Ovary (tissue), 9 donors: Measurements from ENCODE around the gene CCDC86. TPM values are rescaled to one million over a fixed set of nuclear protein-coding genes. Genes with fewer than 3 reads are reported as not detected.

Experiments
- DNase-seq, 5 donors: peaks; one replicate each; pipeline ENCODE4 v3.0.0-alpha.2; 2019 to 2020
- H3K27ac ChIP-seq, 2 donors: fragments of 200-600 bp; one replicate each; pipeline versions ENCODE4 v1.5.1 to v1.8.0; 2019 to 2022
- H3K27me3 ChIP-seq: fragments of 200-600 bp; one replicate; pipeline ENCODE4 v1.8.0; 2022
- H3K36me3 ChIP-seq: fragments of 200-600 bp; sonication (generic); one replicate; pipeline ENCODE4 v1.5.1; 2019
- H3K4me1 ChIP-seq: one replicate; pipeline ENCODE4 v1.8.1; 2013; ENCODE audit warnings: mild to moderate bottlenecking, moderate library complexity; ENCODE audit not compliant: insufficient read depth
- H3K4me3 ChIP-seq: fragments of 200-600 bp; sonication (generic); one replicate; pipeline ENCODE4 v1.5.1; 2017
- H3K9me3 ChIP-seq, 2 donors: fragments of 200-600 bp in 1 of 2; sonication (generic) in 1 of 2; one replicate each; pipeline versions ENCODE4 v1.5.1 to v1.8.1; 2013 to 2019; ENCODE audit warnings: mild to moderate bottlenecking in 1 of 2, moderate library complexity in 1 of 2
- EP300 ChIP-seq: sonication (generic); formaldehyde crosslinking; IDR thresholded peaks from one replicate; pipeline ENCODE4 v1.6.1; 2017; ENCODE audit warnings: antibody characterized with exemption
- POLR2A ChIP-seq: fragments of 450-650 bp; IDR thresholded peaks from one replicate; pipeline ENCODE4 v1.6.1; 2017; ENCODE audit warnings: antibody characterized with exemption, mild to moderate bottlenecking, moderate library complexity
- WGBS, 3 donors: extraction: QIAGEN DNeasy Blood & Tissue Kit in 1 of 3; methylation state at CpG; one replicate each; pipeline versions ENCODE4 v1.1.5 to v1.1.7; 2013 to 2017; 5-methylcytosine and 5-hydroxymethylcytosine counted together
- intact Hi-C, 4 donors: fragments of 100-400 bp; cut with DNase I; formaldehyde crosslinking; loops; one replicate each; pipeline versions ENCODE4 v1.11.0 to v1.15.1; 2022 to 2023
- polyA plus RNA-seq, 2 donors: library from polyadenylated mRNA; stranded (reverse); fragments of 200-250 nt in 1 of 2; fragments of 350-450 nt in 1 of 2; fragmentation: Illumina TruSeq in 1 of 2; extraction: RNeasy Lipid Tissue Mini Kit (QIAGEN cat#74804) in 1 of 2; gene quantifications; one replicate each; pipeline ENCODE4 v1.2.3, GENCODE V29; 2013 to 2014
- total RNA-seq, 7 donors: library from RNA; depleted of rRNA in 2 of 7; stranded (reverse); fragments of >200 nt in 2 of 7; fragmentation: NEBNext Ultra II Directional in 3 of 7; extraction: Animal tissue kit (Norgen Biotek cat#: 25700) in 3 of 7; gene quantifications; one replicate each; pipeline versions ENCODE4 v1.1.0 to v1.2.4, GENCODE V29; 2016 to 2023
- TF ChIP-seq, protein P1 (sequence below), 3 donors: fragments of 450-650 bp in 2 of 3; fragments of 200-600 bp in 1 of 3; IDR thresholded peaks; one replicate each; pipeline versions ENCODE4 v1.5.1 to v1.8.0; 2016 to 2022; ENCODE audit warnings: antibody characterized with exemption in 3 of 3, mild to moderate bottlenecking in 1 of 3
- donor health status: DM: no; HTN: no; CAD: no; lungs with moderate emphysema.
- donor health status: DM: no; HTN: no; CAD: no.
- donor health status: Bipolar disorder and iron deficiency.
- donor health status: DM: yes; HTN: yes; CAD: no.
- donor health status: DM: no; HTN: no; CAD: no.
- donor health status: DM: yes; HTN: yes; CAD: no.

CCDC86 gene
- total and polyA plus RNA-seq, 9 donors: 7.0 to 32.9 (median 19.8) TPM

DNA sequence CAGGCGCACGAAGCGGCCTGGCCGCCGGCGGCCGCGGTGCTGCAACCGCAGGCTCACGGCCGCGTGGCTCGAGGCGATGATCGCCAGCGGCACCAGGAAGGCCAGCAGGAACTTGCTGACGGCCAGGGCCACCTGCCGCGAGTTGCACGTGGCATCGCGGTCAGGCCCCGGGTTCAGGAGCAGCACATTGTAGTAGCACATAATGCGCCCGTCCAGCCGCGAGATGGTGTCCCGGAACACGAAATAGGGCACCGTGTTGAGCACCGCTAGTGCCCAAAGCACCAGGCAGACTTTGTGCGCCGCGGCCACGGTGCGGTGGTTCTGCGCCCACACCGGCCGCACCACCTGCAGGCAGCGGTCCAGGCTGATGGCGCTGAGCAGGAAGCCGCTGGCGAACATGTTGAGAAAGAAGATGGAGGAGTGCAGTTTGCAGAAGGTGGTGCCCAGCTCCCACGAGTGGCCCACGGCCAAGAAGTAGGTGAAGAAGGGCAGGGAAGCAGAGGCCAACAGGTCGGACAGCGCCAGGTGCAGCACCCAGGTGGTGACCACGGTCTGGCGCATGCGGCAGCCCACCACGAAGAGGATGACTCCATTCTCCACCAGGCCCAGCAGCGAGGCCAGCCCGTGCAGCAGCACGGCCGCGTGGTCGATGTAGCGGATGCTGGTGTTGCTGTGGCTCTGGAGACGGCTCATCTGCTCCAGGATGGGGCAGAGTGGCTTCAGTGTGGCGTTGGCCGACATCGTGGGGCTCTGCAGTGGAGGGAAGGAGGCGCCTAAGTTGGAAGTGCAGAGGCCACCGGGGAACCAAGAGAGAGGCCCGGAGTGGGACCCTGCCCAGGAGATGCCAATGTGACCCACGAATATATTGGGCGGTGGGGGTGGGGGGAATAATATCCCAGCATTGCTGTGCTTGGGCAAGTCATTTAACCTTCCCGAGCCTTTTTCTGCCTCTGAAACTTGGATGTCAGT lies 11.4 kb downstream of the CCDC86 start:
- Histone ChIP-seq H3K4me1 (no peaks in the 10 kb centered on the region), H3K9me3 (no peaks in the 10 kb centered on the region), H3K4me3 (no peak overlapping the region), H3K36me3 (no peaks in the 10 kb centered on the region), H3K27ac (no peak overlapping the region), H3K27me3 (no peaks in the 10 kb centered on the region)
- TF ChIP-seq, protein P1, sequence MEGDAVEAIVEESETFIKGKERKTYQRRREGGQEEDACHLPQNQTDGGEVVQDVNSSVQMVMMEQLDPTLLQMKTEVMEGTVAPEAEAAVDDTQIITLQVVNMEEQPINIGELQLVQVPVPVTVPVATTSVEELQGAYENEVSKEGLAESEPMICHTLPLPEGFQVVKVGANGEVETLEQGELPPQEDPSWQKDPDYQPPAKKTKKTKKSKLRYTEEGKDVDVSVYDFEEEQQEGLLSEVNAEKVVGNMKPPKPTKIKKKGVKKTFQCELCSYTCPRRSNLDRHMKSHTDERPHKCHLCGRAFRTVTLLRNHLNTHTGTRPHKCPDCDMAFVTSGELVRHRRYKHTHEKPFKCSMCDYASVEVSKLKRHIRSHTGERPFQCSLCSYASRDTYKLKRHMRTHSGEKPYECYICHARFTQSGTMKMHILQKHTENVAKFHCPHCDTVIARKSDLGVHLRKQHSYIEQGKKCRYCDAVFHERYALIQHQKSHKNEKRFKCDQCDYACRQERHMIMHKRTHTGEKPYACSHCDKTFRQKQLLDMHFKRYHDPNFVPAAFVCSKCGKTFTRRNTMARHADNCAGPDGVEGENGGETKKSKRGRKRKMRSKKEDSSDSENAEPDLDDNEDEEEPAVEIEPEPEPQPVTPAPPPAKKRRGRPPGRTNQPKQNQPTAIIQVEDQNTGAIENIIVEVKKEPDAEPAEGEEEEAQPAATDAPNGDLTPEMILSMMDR (IDR thresholded peaks at IDR 0.05): no peak
- no peak for TF ChIP-seq EP300
- TF ChIP-seq POLR2A: no peak
- intact Hi-C loops: no loop called here
- no peak for DNase-seq
- WGBS, 3 donors: 76 to 85% (median 82%) methylated on average over 67 to 68 of the region's 68 CpGs

DNA sequence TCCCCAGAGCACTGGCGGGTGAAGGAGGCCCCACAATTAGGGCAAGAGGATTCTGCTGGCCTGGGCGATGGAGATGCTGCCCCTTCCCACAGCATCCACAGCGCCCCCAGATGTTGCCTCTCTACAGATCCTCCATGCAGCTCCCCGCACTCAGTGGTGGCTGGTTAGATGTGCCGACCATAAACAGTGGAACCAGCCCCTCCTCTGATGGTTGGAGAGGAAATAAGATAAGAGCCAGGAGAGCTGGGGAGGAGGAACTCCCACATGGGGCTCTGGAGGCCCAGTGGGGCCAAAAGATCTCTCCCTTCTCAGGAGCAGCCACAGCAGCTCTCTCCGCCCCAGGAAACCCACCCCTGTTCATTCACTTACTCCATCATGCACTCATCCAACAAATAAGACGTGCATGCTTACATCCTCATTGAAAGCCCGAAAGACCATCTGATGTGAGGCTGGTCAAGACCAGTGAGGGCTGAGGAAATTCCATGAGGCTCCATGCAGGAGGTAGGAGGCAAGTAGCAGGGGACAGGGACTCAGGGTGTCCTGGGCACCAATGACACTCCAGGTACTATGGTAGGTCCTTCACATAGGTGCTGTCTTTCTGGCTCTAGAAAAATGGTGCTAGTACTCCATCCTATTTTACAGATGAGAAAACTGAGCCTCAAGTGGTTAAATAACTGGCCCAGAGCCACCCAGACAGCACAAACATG lies 12.4 kb downstream of the CCDC86 start:
- Histone ChIP-seq H3K27ac (no peak overlapping the region), H3K4me1 (no peaks in the 10 kb centered on the region), H3K36me3 (no peaks in the 10 kb centered on the region), H3K27me3 (no peaks in the 10 kb centered on the region), H3K9me3 (no peaks in the 10 kb centered on the region), H3K4me3 (no peak overlapping the region)
- intact Hi-C loops: no loop called here
- DNase-seq: no peak
- no peak for TF ChIP-seq POLR2A
- TF ChIP-seq, protein P1 (IDR thresholded peaks at IDR 0.05): no peak
- no peak for TF ChIP-seq EP300
- 77 to 82% (median 81%) methylated on average over 8 of the region's 8 CpGs for WGBS, 3 donors

DNA sequence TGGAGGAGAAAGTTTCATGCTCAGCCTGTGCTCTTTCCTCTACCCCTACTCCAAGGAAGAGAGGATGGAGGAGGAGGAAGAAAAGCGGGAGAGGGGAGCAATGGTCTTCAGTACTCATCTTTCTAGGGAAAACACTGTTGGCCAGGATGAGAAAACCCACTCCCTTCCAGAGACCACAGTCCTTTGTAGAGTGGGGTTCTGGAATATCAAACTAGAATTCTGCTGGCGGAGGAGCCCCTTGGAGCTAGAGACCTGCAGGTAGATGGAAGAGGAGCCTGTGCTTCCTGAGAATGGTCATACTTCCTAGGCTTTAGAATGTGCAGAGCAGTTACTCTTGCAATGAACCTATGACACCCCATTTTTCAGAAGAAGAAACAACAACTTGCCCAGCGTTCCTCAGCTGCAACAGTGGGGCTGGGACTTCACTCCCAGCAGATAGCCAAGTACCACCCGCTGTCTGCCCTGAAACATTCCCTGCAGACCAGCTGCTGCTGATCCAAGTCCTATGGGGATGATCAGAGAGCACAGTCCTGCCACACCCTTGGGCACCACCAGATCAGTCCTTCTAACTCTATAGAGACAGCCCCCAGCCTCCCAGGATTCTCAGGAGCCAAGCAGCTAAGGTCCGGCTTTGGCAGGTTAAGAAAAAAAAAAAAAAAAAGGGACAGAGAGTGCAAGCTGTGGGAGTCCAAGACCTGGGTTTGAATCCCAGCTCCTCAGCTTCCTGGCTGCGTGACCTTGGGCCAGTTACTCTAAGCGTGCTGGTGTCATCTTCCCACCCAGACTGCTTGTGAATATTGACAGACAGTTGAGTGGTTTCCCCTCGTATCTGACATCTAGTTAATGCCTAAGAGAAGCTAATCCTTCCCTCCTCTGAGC lies 13.2 kb downstream of the CCDC86 start:
- 34 to 51% (median 35%) methylated on average over 8 of the region's 8 CpGs for WGBS, 3 donors
- DNase-seq: no peak
- Histone ChIP-seq H3K36me3 (no peaks in the 10 kb centered on the region), H3K27ac (no peak overlapping the region), H3K27me3 (no peaks in the 10 kb centered on the region), H3K9me3 (no peaks in the 10 kb centered on the region), H3K4me3 (no peak overlapping the region), H3K4me1 (no peaks in the 10 kb centered on the region)
- TF ChIP-seq EP300 (no peak), POLR2A (no peak)
- TF ChIP-seq, protein P1 (IDR thresholded peaks at IDR 0.05): no peak
- intact Hi-C loops: no loop called here
